Suprapubic skin (tissue), 4 donors: ENCODE results near the gene TBC1D14.

Experiments used
- CTCF ChIP-seq, 2 donors: fragments of 200-600 bp in 1 of 2; fragments of 450-650 bp in 1 of 2; sonication (generic) in 1 of 2; IDR thresholded peaks; one replicate each; pipeline ENCODE4 v1.5.1; 2016 to 2019; ENCODE audit warnings: antibody characterized with exemption in 2 of 2, mild to moderate bottlenecking in 1 of 2, moderate library complexity in 1 of 2
- EP300 ChIP-seq: sonication (generic); formaldehyde crosslinking; IDR thresholded peaks from one replicate; pipeline ENCODE4 v1.6.1; 2017; ENCODE audit warnings: antibody characterized with exemption
- POLR2A ChIP-seq, 2 donors: fragments of 450-650 bp; IDR thresholded peaks; one replicate each; pipeline ENCODE4 v1.6.1; 2017; ENCODE audit warnings: antibody characterized with exemption in 2 of 2, mild to moderate bottlenecking in 2 of 2, moderate library complexity in 2 of 2
- POLR2AphosphoS5 ChIP-seq, 3 donors: sonication (generic); formaldehyde crosslinking; IDR thresholded peaks; one replicate each; pipeline ENCODE4 v1.6.1; 2017; ENCODE audit warnings: antibody characterized with exemption in 3 of 3

- TF ChIP-seq CTCF (IDR thresholded peaks at IDR 0.05) (no peak), EP300 (no peak), POLR2A (IDR thresholded peaks at IDR 0.05) (no peak), POLR2AphosphoS5 (IDR thresholded peaks at IDR 0.05) (no peak)
Measured at GRCh38 chr4:6967846-6968340, 58.3 kb downstream of the TBC1D14 start.
